A673 (cell line): ENCODE results near the gene SLX4. TPM values are rescaled to one million over a fixed set of nuclear protein-coding genes. Genes with fewer than 3 reads are reported as not detected.

Source experiments
- BruUV-seq: library from RNA; stranded (reverse); fragments of 400-500 nt; replicated peaks from 2 replicates; lab custom pipeline; 2021; lab: Mats Ljungman, UMichigan
- CTCF ChIA-PET: fragments of 300-600 bp; sonication (Branson Sonifier 250); formaldehyde crosslinking; loops from one replicate; lab custom pipeline; 2022; ENCODE audit warnings: antibody characterized with exemption; lab: Charles Lee
- POLR2A ChIA-PET: fragments of 300-600 bp; sonication (Branson Sonifier 250); formaldehyde crosslinking; loops from one replicate; lab custom pipeline; 2022; ENCODE audit warnings: antibody characterized with exemption; ENCODE audit not compliant: low non-redundant PET; lab: Charles Lee
- DNase-seq: peaks from one replicate; pipeline ENCODE4 v3.0.0-alpha.2; 2015; ENCODE audit warnings: low spot score
- H3K27ac ChIP-seq: fragments of 200-600 bp; sonication (generic); 2 replicates; pipeline ENCODE4 v1.5.1; 2016; ENCODE audit warnings: mixed run types, low read depth, mild to moderate bottlenecking, mixed read lengths, antibody characterized with exemption, low read length; ENCODE audit not compliant: poor library complexity, severe bottlenecking
- H3K27me3 ChIP-seq: fragments of 200-600 bp; sonication (generic); replicated peaks from 2 replicates; pipeline ENCODE4 v1.6.1; 2017; ENCODE audit warnings: mixed run types, low read depth, mild to moderate bottlenecking, mixed read lengths, antibody characterized with exemption, low read length; ENCODE audit not compliant: insufficient read depth, poor library complexity
- H3K36me3 ChIP-seq: fragments of 200-600 bp; sonication (generic); 2 replicates; pipeline ENCODE4 v1.6.1; 2016; ENCODE audit warnings: mixed run types, mild to moderate bottlenecking, mixed read lengths, antibody characterized with exemption, low read length; ENCODE audit not compliant: insufficient read depth, poor library complexity, severe bottlenecking
- H3K4me1 ChIP-seq: fragments of 200-600 bp; sonication (generic); 2 replicates; pipeline ENCODE4 v1.6.1; 2017; ENCODE audit warnings: mixed run types, mild to moderate bottlenecking, mixed read lengths, antibody characterized with exemption, low read length; ENCODE audit not compliant: insufficient read depth, poor library complexity, severe bottlenecking
- H3K4me3 ChIP-seq: fragments of 200-600 bp; sonication (generic); 2 replicates; pipeline ENCODE4 v1.5.1; 2016; ENCODE audit warnings: low read depth, mixed run types, mild to moderate bottlenecking, mixed read lengths, low read length; ENCODE audit not compliant: poor library complexity, severe bottlenecking
- H3K9me3 ChIP-seq: fragments of 200-600 bp; sonication (generic); 2 replicates; pipeline ENCODE4 v1.6.1; 2016; ENCODE audit warnings: mixed run types, low read depth, mild to moderate bottlenecking, mixed read lengths, antibody characterized with exemption, low read length; ENCODE audit not compliant: poor library complexity, severe bottlenecking
- EZH2 ChIP-seq: fragments of 200-600 bp; sonication (generic); IDR thresholded peaks from 2 replicates; pipeline ENCODE4 v1.6.1; 2017; ENCODE audit warnings: borderline replicate concordance, low read depth, mild to moderate bottlenecking, mixed read lengths, antibody characterized with exemption, low read length; ENCODE audit not compliant: poor library complexity, severe bottlenecking
- intact Hi-C: fragments of 100-400 bp; cut with micrococcal nuclease; formaldehyde crosslinking; loops from one replicate; pipeline ENCODE4 v1.10.0; 2022; ENCODE audit not compliant: unreplicated experiment
- total RNA-seq: library from RNA; stranded (reverse); gene quantifications from 2 replicates; pipeline ENCODE4 v1.2.3, GENCODE V29; 2021
- TF ChIP-seq, protein P1 (sequence below): fragments of 300-800, 200-600 bp; sonication (generic); conservative IDR thresholded peaks from 2 replicates; pipeline ENCODE4 v1.5.1; 2017; ENCODE audit warnings: low read depth, mild to moderate bottlenecking, antibody characterized with exemption, low read length, moderate library complexity, mixed read lengths

Gene SLX4
- total RNA-seq, 1 experiment from 2014 or later: 15.1 TPM

GRCh38 chr16:3607161-3607560 is 4.2 kb downstream of the SLX4 start:
- intact Hi-C loops: no loop called here
- CTCF ChIA-PET: no interaction called here
- Histone ChIP-seq H3K27me3 (no peaks in the 10 kb centered on the region), H3K9me3 (no peaks in the 10 kb centered on the region), H3K27ac (no peak overlapping the region), H3K4me1 (no peaks in the 10 kb centered on the region), H3K4me3 (no peak overlapping the region), H3K36me3 (peaks cover under 1% of the 10 kb centered on the region)
- no peak for TF ChIP-seq EZH2
- TF ChIP-seq, protein P1, sequence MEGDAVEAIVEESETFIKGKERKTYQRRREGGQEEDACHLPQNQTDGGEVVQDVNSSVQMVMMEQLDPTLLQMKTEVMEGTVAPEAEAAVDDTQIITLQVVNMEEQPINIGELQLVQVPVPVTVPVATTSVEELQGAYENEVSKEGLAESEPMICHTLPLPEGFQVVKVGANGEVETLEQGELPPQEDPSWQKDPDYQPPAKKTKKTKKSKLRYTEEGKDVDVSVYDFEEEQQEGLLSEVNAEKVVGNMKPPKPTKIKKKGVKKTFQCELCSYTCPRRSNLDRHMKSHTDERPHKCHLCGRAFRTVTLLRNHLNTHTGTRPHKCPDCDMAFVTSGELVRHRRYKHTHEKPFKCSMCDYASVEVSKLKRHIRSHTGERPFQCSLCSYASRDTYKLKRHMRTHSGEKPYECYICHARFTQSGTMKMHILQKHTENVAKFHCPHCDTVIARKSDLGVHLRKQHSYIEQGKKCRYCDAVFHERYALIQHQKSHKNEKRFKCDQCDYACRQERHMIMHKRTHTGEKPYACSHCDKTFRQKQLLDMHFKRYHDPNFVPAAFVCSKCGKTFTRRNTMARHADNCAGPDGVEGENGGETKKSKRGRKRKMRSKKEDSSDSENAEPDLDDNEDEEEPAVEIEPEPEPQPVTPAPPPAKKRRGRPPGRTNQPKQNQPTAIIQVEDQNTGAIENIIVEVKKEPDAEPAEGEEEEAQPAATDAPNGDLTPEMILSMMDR: no peak
- POLR2A ChIA-PET: no interaction called here
- no peak for DNase-seq
- no TSS peak for BruUV-seq

DNA sequence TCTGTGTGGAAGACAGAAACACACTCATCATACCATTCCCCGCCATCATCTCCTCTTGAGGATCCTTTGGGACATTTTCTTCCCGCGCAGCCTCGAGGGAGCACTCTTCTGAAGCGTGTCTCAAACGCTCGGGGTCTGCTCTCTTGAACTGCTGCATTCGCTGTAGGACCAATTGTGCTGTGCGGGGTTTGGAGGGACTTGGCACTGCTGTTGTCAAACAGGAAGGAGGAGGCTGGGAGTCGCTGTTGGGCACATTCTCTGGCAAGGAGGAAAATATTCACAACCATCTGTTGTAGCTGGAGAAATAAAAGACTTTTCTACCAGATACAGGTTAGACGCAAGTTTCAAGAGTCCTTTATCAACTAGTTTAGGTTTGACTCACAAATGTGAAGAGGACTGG is 5.0 kb downstream of the SLX4 start:
- Histone ChIP-seq H3K27me3 (no peaks in the 10 kb centered on the region), H3K4me3 (no peak overlapping the region), H3K4me1 (no peaks in the 10 kb centered on the region), H3K36me3 (peaks cover 7% of the 10 kb centered on the region), H3K9me3 (no peaks in the 10 kb centered on the region), H3K27ac (no peak overlapping the region)
- POLR2A ChIA-PET: no interaction called here
- intact Hi-C loops: no loop called here
- BruUV-seq: no TSS peak
- CTCF ChIA-PET: no interaction called here
- no peak for DNase-seq
- TF ChIP-seq EZH2: no peak
- TF ChIP-seq, protein P1: no peak

- POLR2A ChIA-PET: no interaction called here
- DNase-seq: no peak
- Histone ChIP-seq H3K4me1 (no peaks in the 10 kb centered on the region), H3K27me3 (no peaks in the 10 kb centered on the region), H3K27ac (no peak overlapping the region), H3K9me3 (peaks cover 11% of the 10 kb centered on the region), H3K4me3 (no peak overlapping the region), H3K36me3 (peaks cover 18% of the 10 kb centered on the region)
- intact Hi-C loops: no loop called here
- CTCF ChIA-PET: no interaction called here
- TF ChIP-seq EZH2: no peak
- TF ChIP-seq, protein P1: no peak
- no TSS peak for BruUV-seq
These were observed 9.1 kb downstream of the SLX4 start for GRCh38 chr16:3602320-3602653.
